H1 (cell line): ENCODE data around the gene DDX51. TPM values are rescaled to one million over a fixed set of nuclear protein-coding genes. Genes with fewer than 3 reads are reported as not detected.

Experiments used
- CTCF ChIA-PET: fragments of 300-600 bp; sonication (Branson Sonifier 250); formaldehyde crosslinking; loops from one replicate; lab custom pipeline; 2021; ENCODE audit not compliant: partially characterized antibody; lab: Charles Lee
- POLR2A ChIA-PET: fragments of 300-600 bp; sonication (Branson Sonifier 250); formaldehyde crosslinking; loops from one replicate; lab custom pipeline; 2021; ENCODE audit warnings: inconsistent platforms; ENCODE audit not compliant: partially characterized antibody; lab: Charles Lee
- DNase-seq, 2 experiments: peaks; one replicate each; pipeline versions ENCODE4 v3.0.0 to v3.0.0-alpha.2; 2010 to 2022; ENCODE audit warnings: low spot score in 2 of 2, low read depth in 1 of 2, mixed read lengths in 1 of 2
- FAIRE-seq: peaks from 2 replicates; lab custom pipeline; 2011; peaks lifted over from hg19 to GRCh38; lab: Jason Lieb, UNC
- H2AFZ ChIP-seq: 2 replicates; pipeline ENCODE4 v1.8.1; 2012; ENCODE audit warnings: low read length, inconsistent platforms
- H2AK5ac ChIP-seq: 2 replicates; pipeline ENCODE4 v1.6.1; 2013; ENCODE audit warnings: low read depth, low read length
- H2BK120ac ChIP-seq: replicated peaks from 2 replicates; pipeline ENCODE3; 2013; ENCODE audit warnings: low read depth, low read length, inconsistent platforms
- H2BK12ac ChIP-seq: 2 replicates; pipeline ENCODE4 v1.6.1; 2013; ENCODE audit warnings: low read depth, low read length
- H2BK15ac ChIP-seq: 2 replicates; pipeline ENCODE4 v1.6.1; 2013; ENCODE audit warnings: low read length
- H2BK20ac ChIP-seq: 2 replicates; pipeline ENCODE4 v1.6.1; 2013; ENCODE audit warnings: low read length
- H2BK5ac ChIP-seq: 2 replicates; pipeline ENCODE4 v1.6.1; 2013; ENCODE audit warnings: low read depth, low read length
- H3K14ac ChIP-seq: 2 replicates; pipeline ENCODE4 v1.6.1; 2013; ENCODE audit warnings: inconsistent platforms; ENCODE audit not compliant: insufficient read length
- H3K18ac ChIP-seq: 2 replicates; pipeline ENCODE4 v1.6.1; 2013; ENCODE audit warnings: low read length; ENCODE audit errors: extremely low read depth
- H3K23ac ChIP-seq: 2 replicates; pipeline ENCODE4 v1.6.1; 2013; ENCODE audit warnings: inconsistent platforms; ENCODE audit not compliant: insufficient read length
- H3K23me2 ChIP-seq: 2 replicates; pipeline ENCODE4 v1.6.1; 2013; ENCODE audit warnings: low read depth, low read length
- H3K27ac ChIP-seq: 2 replicates; pipeline ENCODE4 v1.6.1; 2011; ENCODE audit warnings: low read depth, low read length, inconsistent platforms
- H3K27me3 ChIP-seq, 4 experiments: replicated peaks in 1 of 4; 1 replicate in 1 of 4; 2 replicates in 3 of 4; pipeline versions ENCODE4 v1.6.1 to v1.8.1; 2011 to 2013; ENCODE audit warnings: low read length in 3 of 4, mild to moderate bottlenecking in 3 of 4, inconsistent platforms in 2 of 4, mixed read lengths in 2 of 4, moderate library complexity in 1 of 4; ENCODE audit not compliant: control insufficient read depth in 3 of 4, insufficient read depth in 3 of 4; ENCODE audit errors: extremely low read depth in 1 of 4
- H3K36me3 ChIP-seq, 4 experiments: 2 replicates each; pipeline versions ENCODE4 v1.6.1 to v1.8.1; 2011 to 2013; ENCODE audit warnings: mild to moderate bottlenecking in 4 of 4, low read length in 3 of 4, moderate library complexity in 2 of 4, control low read depth in 1 of 4, inconsistent platforms in 1 of 4; ENCODE audit not compliant: insufficient read depth in 4 of 4, control insufficient read depth in 2 of 4
- H3K4ac ChIP-seq: replicated peaks from 2 replicates; pipeline ENCODE3; 2013; ENCODE audit warnings: low read length, low read depth, mixed read lengths, inconsistent platforms; ENCODE audit not compliant: insufficient read length
- H3K4me1 ChIP-seq, 4 experiments: replicated peaks in 1 of 4; 1 replicate in 1 of 4; 2 replicates in 3 of 4; pipeline versions ENCODE4 v1.6.1 to v1.8.1; 2011 to 2013; ENCODE audit warnings: low read length in 3 of 4, inconsistent platforms in 2 of 4, mixed read lengths in 1 of 4; ENCODE audit not compliant: insufficient read depth in 4 of 4, control insufficient read depth in 3 of 4
- H3K4me2 ChIP-seq, 2 experiments: 2 replicates each; pipeline versions ENCODE4 v1.6.1 to v1.8.1; 2011 to 2013; ENCODE audit warnings: low read depth in 2 of 2, low read length in 2 of 2, control low read depth in 1 of 2, inconsistent platforms in 1 of 2, mild to moderate bottlenecking in 1 of 2; ENCODE audit not compliant: insufficient read depth in 1 of 2
- H3K4me3 ChIP-seq, 4 experiments: fragments of 200-600, 300-600 bp in 1 of 4; sonication (generic), shearing (Covaris generic), sonication (Bioruptor Twin) in 1 of 4; 2 replicates each; pipeline versions ENCODE4 v1.5.1 to v1.8.1; 2011 to 2016; ENCODE audit warnings: low read length in 4 of 4, low read depth in 3 of 4, control low read depth in 2 of 4, inconsistent platforms in 2 of 4, mild to moderate bottlenecking in 2 of 4, mixed read lengths in 1 of 4, moderate library complexity in 1 of 4; ENCODE audit not compliant: insufficient read depth in 2 of 4; ENCODE audit errors: extremely low read depth in 1 of 4
- H3K56ac ChIP-seq: replicated peaks from 2 replicates; pipeline ENCODE3; 2013; ENCODE audit warnings: low read depth, mild to moderate bottlenecking, mixed read lengths, low read length, inconsistent platforms; ENCODE audit not compliant: insufficient read length
- H3K79me1 ChIP-seq: 2 replicates; pipeline ENCODE4 v1.6.1; 2013; ENCODE audit warnings: low read depth, low read length, control low read depth
- H3K79me2 ChIP-seq, 2 experiments: 2 replicates each; pipeline versions ENCODE4 v1.6.1 to v1.8.1; 2012 to 2013; ENCODE audit warnings: low read length in 2 of 2, mild to moderate bottlenecking in 2 of 2, inconsistent platforms in 1 of 2; ENCODE audit not compliant: insufficient read depth in 2 of 2, control insufficient read depth in 1 of 2
- H3K9ac ChIP-seq, 4 experiments: replicated peaks in 1 of 4; 1 replicate in 1 of 4; 2 replicates in 3 of 4; pipeline versions ENCODE4 v1.6.1 to v1.8.1; 2011 to 2013; ENCODE audit warnings: low read depth in 3 of 4, low read length in 3 of 4, control low read depth in 2 of 4, mild to moderate bottlenecking in 2 of 4, moderate library complexity in 2 of 4, inconsistent platforms in 1 of 4; ENCODE audit errors: extremely low read depth in 1 of 4
- H3K9me3 ChIP-seq, 2 experiments: 2 replicates each; pipeline versions ENCODE4 v1.6.1 to v1.8.1; 2012 to 2013; ENCODE audit warnings: mild to moderate bottlenecking in 2 of 2, moderate library complexity in 2 of 2, control low read depth in 1 of 2, inconsistent platforms in 1 of 2, low read depth in 1 of 2, low read length in 1 of 2, mixed read lengths in 1 of 2; ENCODE audit not compliant: insufficient read depth in 2 of 2
- H4K20me1 ChIP-seq, 2 experiments: replicated peaks in 1 of 2; 2 replicates each; pipeline versions ENCODE3 to v1.8.1; 2011 to 2013; ENCODE audit warnings: inconsistent platforms in 2 of 2, low read length in 2 of 2, mild to moderate bottlenecking in 1 of 2; ENCODE audit not compliant: insufficient read depth in 2 of 2, control insufficient read depth in 1 of 2
- H4K5ac ChIP-seq: 2 replicates; pipeline ENCODE4 v1.6.1; 2013; ENCODE audit warnings: low read length, low read depth, mixed read lengths, inconsistent platforms; ENCODE audit not compliant: insufficient read length
- H4K8ac ChIP-seq: 2 replicates; pipeline ENCODE4 v1.8.0; 2013; ENCODE audit warnings: mild to moderate bottlenecking, moderate library complexity, low read length, inconsistent platforms; ENCODE audit not compliant: insufficient read depth; ENCODE audit errors: extremely low read depth
- H4K91ac ChIP-seq: replicated peaks from 2 replicates; pipeline ENCODE3; 2013; ENCODE audit warnings: low read length, mixed read lengths, inconsistent platforms; ENCODE audit not compliant: insufficient read length
- CHD2 ChIP-seq: IDR thresholded peaks from 2 replicates; pipeline ENCODE4 v1.6.1; 2012; ENCODE audit warnings: low read length, improper control_type of control experiment
- CTBP2 ChIP-seq: IDR thresholded peaks from 2 replicates; pipeline ENCODE4 v1.7.0; 2011; ENCODE audit warnings: borderline replicate concordance, mild to moderate bottlenecking, moderate library complexity, mixed read lengths, low read length; ENCODE audit not compliant: insufficient read depth, insufficient read length
- CTCF ChIP-seq, 3 experiments: IDR thresholded peaks; 1 replicate in 2 of 3; 2 replicates in 1 of 3; pipeline versions ENCODE4 v1.5.1 to v1.6.1; 2011; ENCODE audit warnings: low read length in 3 of 3, mild to moderate bottlenecking in 3 of 3, inconsistent platforms in 2 of 3, low read depth in 1 of 3, moderate library complexity in 1 of 3; ENCODE audit not compliant: insufficient read depth in 1 of 3; ENCODE audit errors: control extremely low read depth in 1 of 3
- HDAC2 ChIP-seq, 2 experiments: fragments of 300-600 bp in 1 of 2; sonication (generic) in 1 of 2; IDR thresholded peaks; 2 replicates each; pipeline ENCODE4 v1.6.1; 2011 to 2012; ENCODE audit warnings: low read depth in 2 of 2, low read length in 2 of 2, mild to moderate bottlenecking in 2 of 2, moderate library complexity in 2 of 2, borderline replicate concordance in 1 of 2, inconsistent platforms in 1 of 2
- MAX ChIP-seq: IDR thresholded peaks from 2 replicates; pipeline ENCODE4 v1.6.1; 2012; ENCODE audit warnings: inconsistent platforms
- POLR2AphosphoS5 ChIP-seq: IDR thresholded peaks from 2 replicates; pipeline ENCODE4 v1.6.1; 2011; ENCODE audit warnings: low read depth, low read length
- RXRA ChIP-seq: IDR thresholded peaks from 2 replicates; pipeline ENCODE4 v1.6.1; 2011; ENCODE audit warnings: low read depth, mild to moderate bottlenecking, low read length, moderate library complexity; ENCODE audit not compliant: insufficient read depth
- SAP30 ChIP-seq: fragments of 300-600 bp; sonication (generic); IDR thresholded peaks from 2 replicates; pipeline ENCODE4 v1.7.1; 2012; ENCODE audit warnings: low read length, moderate library complexity, mild to moderate bottlenecking, inconsistent platforms; ENCODE audit not compliant: insufficient read depth, insufficient replicate concordance
- TAF7 ChIP-seq: optimal IDR thresholded peaks from 2 replicates; pipeline ENCODE3; 2011; ENCODE audit warnings: low read depth, mild to moderate bottlenecking, inconsistent platforms, low read length, moderate library complexity, borderline replicate concordance
- WGBS, 2 experiments: shearing (Covaris generic) in 1 of 2; methylation state at CpG; one replicate each; pipeline versions ENCODE4 v1.1.6 to v1.1.7; 2013 to 2015; ENCODE audit warnings: low lambda C conversion rate in 2 of 2, mixed read lengths in 2 of 2, inconsistent platforms in 1 of 2, low coverage in 1 of 2, missing lambda C conversion rate in 1 of 2; ENCODE audit not compliant: insufficient replicate concordance in 2 of 2, insufficient coverage in 1 of 2, insufficient read length in 1 of 2; ENCODE audit errors: extremely low coverage in 1 of 2, missing lambda C conversion rate in 1 of 2; 5-methylcytosine and 5-hydroxymethylcytosine counted together
- polyA plus RNA-seq, 7 experiments: library from polyadenylated mRNA; depleted of rRNA in 3 of 7; stranded (reverse) in 5 of 7; unstranded in 2 of 7; fragments of >200 nt in 5 of 7; fragments of 200-250 nt in 2 of 7; gene quantifications; 1 replicate in 5 of 7; 2 replicates in 1 of 7; 4 replicates in 1 of 7; pipeline versions ENCODE4 v1.2.1 to v1.2.3, GENCODE V29; 2011 to 2013; ENCODE audit warnings: missing spikeins in 2 of 7, mixed read lengths in 2 of 7
- total RNA-seq: library from RNA; stranded (reverse); fragmentation: NEBNext Ultra II Directional; extraction: Animal tissue kit (Norgen Biotek cat#: 25700); gene quantifications from 2 replicates; pipeline ENCODE4 v1.2.1, GENCODE V29; 2021

Gene DDX51
- total and polyA plus RNA-seq, 2 of the 8 experiments (the other 6 are each of a cell fraction or from before 2014, with no cell fraction given): 11.2 to 24.4 TPM

- peaks cover 3 to 10% of the 10 kb centered on the region in 2 experiments for H4K20me1 ChIP-seq
- H3K4me1 ChIP-seq: peaks cover 0 to 5% (median 3%) of the 10 kb centered on the region in 4 experiments; a peak in 4 of 7 replicates
- no peaks in the 10 kb centered on the region for H3K9me3 ChIP-seq
- no peak overlapping the region for H3K27ac ChIP-seq
- no peak overlapping the region for H3K4me2 ChIP-seq
- H4K91ac ChIP-seq: no peak overlapping the region
- no peak overlapping the region for H3K18ac ChIP-seq
- H2BK20ac ChIP-seq: no peak overlapping the region
- ChIA-PET CTCF (no interaction called here), POLR2A (interaction anchor here (0.9 kb wide), 1 partner anchor 13 kb away, joined by 3 read pairs; no protein-coding TSS in a partner anchor)
- no peak overlapping the region for H2BK12ac ChIP-seq
- DNase-seq (peak in 1 of 2 experiments; percentile 53), FAIRE-seq (no peak)
- no peaks in the 10 kb centered on the region for H3K23me2 ChIP-seq
- H2BK15ac ChIP-seq: no peak overlapping the region
- no peak overlapping the region for H3K56ac ChIP-seq
- no peak overlapping the region for H2BK5ac ChIP-seq
- H4K5ac ChIP-seq: no peak overlapping the region
- H3K79me1 ChIP-seq: no peaks in the 10 kb centered on the region
- no peak overlapping the region for H2AK5ac ChIP-seq
- no peaks in the 10 kb centered on the region for H3K79me2 ChIP-seq
- H3K23ac ChIP-seq: no peak overlapping the region
- H3K36me3 ChIP-seq: peaks cover 2 to 13% (median 4%) of the 10 kb centered on the region in 4 experiments; a peak in 5 of 8 replicates
- H4K8ac ChIP-seq: peak overlapping the region; percentile 23; the same call in 1 of the 2 replicates
- no peak overlapping the region for H2BK120ac ChIP-seq
- H3K4me3 ChIP-seq: no peak overlapping the region
- no peak overlapping the region for H3K14ac ChIP-seq
- WGBS, 2 experiments: 76% methylated on average over 16 of the region's 16 CpGs; no CpG with 5 or more reads in 1 of the 2 experiments
- no peak overlapping the region for H3K4ac ChIP-seq
- H3K27me3 ChIP-seq: no peaks in the 10 kb centered on the region
- no peak overlapping the region for H2AFZ ChIP-seq
- H3K9ac ChIP-seq: no peak overlapping the region
- TF ChIP-seq SAP30: no peak
- TF ChIP-seq CTCF (IDR thresholded peaks at IDR 0.05; ENCODE audit: control extremely low read depth in 1 of 3, insufficient read depth in 1 of 3, low read depth in 1 of 3, low read length in 3 of 3): no peak
- TF ChIP-seq MAX: no peak
- no peak for TF ChIP-seq POLR2AphosphoS5
- no peak for TF ChIP-seq CTBP2
- no peak for TF ChIP-seq HDAC2 (IDR thresholded peaks at IDR 0.05; ENCODE audit: borderline replicate concordance in 1 of 2, low read depth in 2 of 2, low read length in 2 of 2)
- no peak for TF ChIP-seq CHD2
- no peak for TF ChIP-seq TAF7
- no peak for TF ChIP-seq RXRA
Measured at GRCh38 chr12:132108211-132108832, 35.8 kb downstream of the DDX51 start.
